SK-N-SH (cell line): ENCODE results near the gene AHNAK. TPM values are rescaled to one million over a fixed set of nuclear protein-coding genes. Genes with fewer than 3 reads are reported as not detected.
A peak's percentile ranks its signal among the peaks of the same experiment; 100 is the strongest.

Source experiments
- CTCF ChIA-PET: fragments of 300-600, 350-600 bp; formaldehyde crosslinking; extraction: SDS; loops from one replicate; lab custom pipeline; 2021; lab: Yijun Ruan, JAX
- POLR2A ChIA-PET: fragments of 350-600 bp; sonication (Branson Sonifier 250); formaldehyde crosslinking; extraction: SDS; loops from one replicate; lab custom pipeline; 2020; ENCODE audit warnings: antibody characterized with exemption, inconsistent platforms; lab: Yijun Ruan, JAX
- DNase-seq: peaks from one replicate; pipeline ENCODE4 v3.0.0; 2012
- H2AFZ ChIP-seq: fragments of 200-600 bp; sonication (generic); 2 replicates; pipeline ENCODE4 v1.8.1; 2016; ENCODE audit warnings: antibody characterized with exemption, mild to moderate bottlenecking, low read depth
- H3F3A ChIP-seq: fragments of 200-600 bp; sonication (generic); replicated peaks from 2 replicates; pipeline ENCODE3; 2016; ENCODE audit warnings: antibody characterized with exemption, mild to moderate bottlenecking; ENCODE audit not compliant: insufficient read depth
- H3K27ac ChIP-seq, 2 experiments: fragments of 200-500 bp in 1 of 2; fragments of 200-600 bp in 1 of 2; sonication (Bioruptor generic) in 1 of 2; sonication (generic), shearing (Covaris generic) in 1 of 2; 2 replicates each; pipeline versions ENCODE4 v1.5.1 to v1.6.1; 2014 to 2016; ENCODE audit warnings: low read depth in 2 of 2, inconsistent platforms in 1 of 2, low read length in 1 of 2, mild to moderate bottlenecking in 1 of 2, mixed read lengths in 1 of 2
- H3K27me3 ChIP-seq: fragments of 200-600 bp; sonication (generic), shearing (Covaris generic); 2 replicates; pipeline ENCODE4 v1.6.1; 2016; ENCODE audit warnings: mixed run types; ENCODE audit not compliant: insufficient read depth
- H3K36me3 ChIP-seq, 2 experiments: fragments of 200-500 bp in 1 of 2; fragments of 200-600 bp in 1 of 2; sonication (Bioruptor generic) in 1 of 2; sonication (generic) in 1 of 2; replicated peaks in 1 of 2; 2 replicates each; pipeline versions ENCODE3 to v1.5.1; 2014 to 2016; ENCODE audit warnings: low read length in 1 of 2, mild to moderate bottlenecking in 1 of 2; ENCODE audit not compliant: insufficient read depth in 2 of 2, control insufficient read depth in 1 of 2
- H3K4me1 ChIP-seq, 2 experiments: fragments of 200-500 bp in 1 of 2; fragments of 200-600 bp in 1 of 2; sonication (Bioruptor generic) in 1 of 2; sonication (generic), shearing (Covaris generic) in 1 of 2; 2 replicates each; pipeline versions ENCODE4 v1.5.1 to v1.6.1; 2014 to 2016; ENCODE audit warnings: low read depth in 1 of 2, low read length in 1 of 2, mixed run types in 1 of 2; ENCODE audit not compliant: insufficient read depth in 2 of 2, control insufficient read depth in 1 of 2
- H3K4me2 ChIP-seq: fragments of 200-600 bp; sonication (generic), shearing (Covaris generic); 2 replicates; pipeline ENCODE4 v1.6.1; 2017; ENCODE audit warnings: mixed run types
- H3K4me3 ChIP-seq, 2 experiments: fragments of 200-500 bp in 1 of 2; fragments of 200-600 bp in 1 of 2; sonication (Bioruptor generic) in 1 of 2; sonication (generic), shearing (Covaris generic) in 1 of 2; 2 replicates each; pipeline versions ENCODE4 v1.5.1 to v1.8.1; 2014 to 2016; ENCODE audit warnings: low read depth in 2 of 2, inconsistent platforms in 1 of 2, low read length in 1 of 2, mild to moderate bottlenecking in 1 of 2, mixed read lengths in 1 of 2, moderate library complexity in 1 of 2
- H3K79me2 ChIP-seq: fragments of 200-600 bp; sonication (generic); 2 replicates; pipeline ENCODE4 v1.8.1; 2017; ENCODE audit warnings: mild to moderate bottlenecking; ENCODE audit not compliant: insufficient read depth
- H3K9ac ChIP-seq: fragments of 200-600 bp; sonication (generic); 2 replicates; pipeline ENCODE4 v1.6.1; 2017; ENCODE audit warnings: mixed run types
- H3K9me2 ChIP-seq: fragments of 200-600 bp; sonication (generic); 2 replicates; pipeline ENCODE4 v1.6.1; 2017; ENCODE audit warnings: mixed run types
- H3K9me3 ChIP-seq: fragments of 200-600 bp; sonication (generic); 2 replicates; pipeline ENCODE4 v1.6.1; 2017; ENCODE audit warnings: mixed run types, mild to moderate bottlenecking, moderate library complexity
- H4K20me1 ChIP-seq: fragments of 200-600 bp; sonication (generic); 2 replicates; pipeline ENCODE4 v1.6.1; 2017; ENCODE audit warnings: mild to moderate bottlenecking, mixed run types; ENCODE audit not compliant: insufficient read depth
- FOSL2 ChIP-seq: IDR thresholded peaks from 2 replicates; pipeline ENCODE4 v1.4.0; 2012; ENCODE audit warnings: low read depth, mild to moderate bottlenecking, moderate library complexity, borderline replicate concordance
- FOXM1 ChIP-seq: IDR thresholded peaks from 2 replicates; pipeline ENCODE4 v1.4.0; 2012; ENCODE audit warnings: low read depth, mild to moderate bottlenecking
- JUND ChIP-seq: IDR thresholded peaks from 2 replicates; pipeline ENCODE4 v1.4.0; 2012
- MAX ChIP-seq: IDR thresholded peaks from 2 replicates; pipeline ENCODE4 v1.4.0; 2012; ENCODE audit warnings: low read depth
- NFIC ChIP-seq: IDR thresholded peaks from 2 replicates; pipeline ENCODE4 v1.4.0; 2012; ENCODE audit warnings: borderline replicate concordance
- NRF1 ChIP-seq: IDR thresholded peaks from 2 replicates; pipeline ENCODE4 v1.6.1; 2012; ENCODE audit warnings: low read depth, mild to moderate bottlenecking, low read length
- RXRA ChIP-seq: IDR thresholded peaks from 2 replicates; pipeline ENCODE4 v1.4.0; 2012; ENCODE audit warnings: low read depth, mild to moderate bottlenecking, borderline replicate concordance
- SIN3A ChIP-seq: IDR thresholded peaks from 2 replicates; pipeline ENCODE4 v1.6.1; 2012; ENCODE audit warnings: low read depth, mild to moderate bottlenecking, low read length, moderate library complexity, borderline replicate concordance
- TCF12 ChIP-seq: IDR thresholded peaks from 2 replicates; pipeline ENCODE4 v1.4.0; 2012
- USF1 ChIP-seq: IDR thresholded peaks from 2 replicates; pipeline ENCODE4 v1.4.0; 2012; ENCODE audit warnings: low read depth, borderline replicate concordance
- WGBS: methylation state at CpG from one replicate; pipeline ENCODE4 v1.1.6; 2017; ENCODE audit warnings: low lambda C conversion rate; 5-methylcytosine and 5-hydroxymethylcytosine counted together
- polyA plus RNA-seq, 3 experiments: library from polyadenylated mRNA; depleted of rRNA; stranded (reverse); fragments of >200 nt; gene quantifications; 2 replicates each; pipeline ENCODE4 v1.2.3, GENCODE V29; 2012
- TF ChIP-seq, protein P1 (sequence below): IDR thresholded peaks from 2 replicates; pipeline ENCODE4; 2012
- TF ChIP-seq, protein P2 (sequence below): fragments of 200-600 bp; sonication (generic); IDR thresholded peaks from 2 replicates; pipeline ENCODE4 v1.6.1; 2017; ENCODE audit warnings: antibody characterized with exemption, mild to moderate bottlenecking, moderate library complexity

Gene AHNAK
- polyA plus RNA-seq, 1 of the 3 experiments (the other 2 are of a cell fraction) = 57.8 TPM

DNA sequence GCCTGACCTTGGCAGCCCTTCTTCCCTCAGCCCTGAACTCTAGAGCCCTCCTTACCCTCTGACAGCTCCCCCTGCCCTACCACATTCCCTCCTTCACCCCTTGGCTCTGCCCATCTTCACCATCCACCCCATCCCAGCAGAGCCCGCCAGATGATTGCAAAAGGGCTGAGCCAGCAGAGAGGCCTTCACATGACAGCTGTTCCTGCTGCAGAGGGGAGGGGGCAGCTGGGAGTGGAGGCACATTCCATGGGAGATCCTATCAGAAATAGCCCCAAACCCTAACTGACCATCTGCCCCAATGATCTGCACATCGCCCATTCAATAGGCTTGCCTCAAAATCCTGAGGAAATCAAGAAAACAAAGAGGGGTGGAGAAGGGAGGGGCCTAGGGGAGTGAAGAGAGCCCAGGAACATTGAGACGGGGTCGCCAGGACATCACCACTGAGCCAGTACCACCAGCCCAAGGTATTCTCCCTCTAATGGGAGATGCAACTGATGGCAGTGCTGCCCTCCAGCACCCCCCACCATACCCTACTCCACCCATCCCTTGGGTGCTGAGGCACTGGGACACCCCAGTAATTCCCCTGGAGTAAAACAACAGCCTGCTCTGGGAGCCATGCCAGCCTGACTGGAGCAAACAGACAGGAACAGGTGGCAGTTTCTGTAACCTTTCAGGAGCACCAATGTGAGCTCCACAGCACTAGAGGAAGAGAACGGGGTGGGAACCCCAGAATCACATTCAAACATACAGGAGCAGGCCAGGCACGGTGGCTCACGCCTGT, 8.0 kb upstream of the AHNAK start (continued):
- TF ChIP-seq USF1 = no peak
- TF ChIP-seq, all 33 proteins: peak for 0

DNA sequence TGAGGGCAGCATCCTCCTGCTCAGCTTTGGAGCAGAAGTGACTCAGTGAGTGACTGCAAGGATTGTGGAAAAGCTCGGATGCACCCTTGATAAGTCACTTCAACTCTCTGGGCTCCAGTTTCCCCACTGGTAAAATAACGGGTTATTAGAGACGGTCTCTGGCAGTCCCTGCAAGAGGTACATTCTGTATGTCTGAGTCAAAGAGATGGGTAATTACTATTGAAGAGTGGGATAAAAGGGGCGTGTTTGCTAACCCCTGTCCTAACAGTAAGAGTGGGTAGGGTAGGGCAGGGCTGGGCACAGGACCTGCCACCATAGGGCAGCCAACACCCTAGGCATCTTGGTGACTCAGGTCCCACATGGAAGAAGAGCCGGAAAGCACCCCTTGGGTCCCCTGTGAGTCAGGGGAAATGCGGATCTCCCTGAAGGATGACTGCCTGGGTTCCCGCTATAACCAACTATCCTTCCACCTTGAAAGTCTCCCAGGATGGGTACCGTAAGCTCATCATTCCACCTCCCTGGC, 7.3 kb upstream of the AHNAK start:
- ChIA-PET POLR2A (interaction anchor here (1.1 to 1.2 kb wide), 2 partner anchors 19 to 159 kb away, joined by 3 to 5 read pairs; no protein-coding TSS in a partner anchor), CTCF (interaction anchor here (1.0 to 11.8 kb wide), 4 partner anchors 10 to 159 kb away, joined by 3 to 90 read pairs (median 16); no protein-coding TSS in a partner anchor)
- no peaks in the 10 kb centered on the region for H3K9me3 ChIP-seq
- H2AFZ ChIP-seq = no peak overlapping the region
- H3K27ac ChIP-seq = peak overlapping the region; percentile 67 to 97
- TF ChIP-seq NFIC (peak; percentile 49; the same call in 1 of the 2 replicates), MAX (peak; percentile 36), TCF12 (peak; percentile 51), FOSL2 (peak; percentile 7), RXRA (0 out of 2 replicates have a peak, but pooled peaks have one; percentile 34), NRF1 (no peak), SIN3A (peak; percentile 37; the same call in 1 of the 2 replicates), JUND (peak; percentile 60; the same call in 1 of the 2 replicates), FOXM1 (0 out of 2 replicates have a peak, but pooled peaks have one; percentile 25)
- TF ChIP-seq, protein P1, sequence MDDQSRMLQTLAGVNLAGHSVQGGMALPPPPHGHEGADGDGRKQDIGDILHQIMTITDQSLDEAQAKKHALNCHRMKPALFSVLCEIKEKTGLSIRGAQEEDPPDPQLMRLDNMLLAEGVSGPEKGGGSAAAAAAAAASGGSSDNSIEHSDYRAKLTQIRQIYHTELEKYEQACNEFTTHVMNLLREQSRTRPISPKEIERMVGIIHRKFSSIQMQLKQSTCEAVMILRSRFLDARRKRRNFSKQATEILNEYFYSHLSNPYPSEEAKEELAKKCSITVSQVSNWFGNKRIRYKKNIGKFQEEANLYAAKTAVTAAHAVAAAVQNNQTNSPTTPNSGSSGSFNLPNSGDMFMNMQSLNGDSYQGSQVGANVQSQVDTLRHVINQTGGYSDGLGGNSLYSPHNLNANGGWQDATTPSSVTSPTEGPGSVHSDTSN = peak; percentile 8; the same call in 1 of the 2 replicates
- TF ChIP-seq, protein P2, sequence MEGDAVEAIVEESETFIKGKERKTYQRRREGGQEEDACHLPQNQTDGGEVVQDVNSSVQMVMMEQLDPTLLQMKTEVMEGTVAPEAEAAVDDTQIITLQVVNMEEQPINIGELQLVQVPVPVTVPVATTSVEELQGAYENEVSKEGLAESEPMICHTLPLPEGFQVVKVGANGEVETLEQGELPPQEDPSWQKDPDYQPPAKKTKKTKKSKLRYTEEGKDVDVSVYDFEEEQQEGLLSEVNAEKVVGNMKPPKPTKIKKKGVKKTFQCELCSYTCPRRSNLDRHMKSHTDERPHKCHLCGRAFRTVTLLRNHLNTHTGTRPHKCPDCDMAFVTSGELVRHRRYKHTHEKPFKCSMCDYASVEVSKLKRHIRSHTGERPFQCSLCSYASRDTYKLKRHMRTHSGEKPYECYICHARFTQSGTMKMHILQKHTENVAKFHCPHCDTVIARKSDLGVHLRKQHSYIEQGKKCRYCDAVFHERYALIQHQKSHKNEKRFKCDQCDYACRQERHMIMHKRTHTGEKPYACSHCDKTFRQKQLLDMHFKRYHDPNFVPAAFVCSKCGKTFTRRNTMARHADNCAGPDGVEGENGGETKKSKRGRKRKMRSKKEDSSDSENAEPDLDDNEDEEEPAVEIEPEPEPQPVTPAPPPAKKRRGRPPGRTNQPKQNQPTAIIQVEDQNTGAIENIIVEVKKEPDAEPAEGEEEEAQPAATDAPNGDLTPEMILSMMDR = no peak
- 15% methylated on average over 5 of the region's 8 CpGs for WGBS
- no peaks in the 10 kb centered on the region for H4K20me1 ChIP-seq
- peaks cover 29% of the 10 kb centered on the region; the same call in 1 of the 2 replicates for H3K79me2 ChIP-seq
- peaks cover 38 to 59% of the 10 kb centered on the region in 2 experiments for H3K4me1 ChIP-seq
- H3K27me3 ChIP-seq = no peaks in the 10 kb centered on the region
- peak overlapping the region in 1 of 2 experiments; percentile 56; a peak in 3 of 4 replicates for H3K4me3 ChIP-seq
- peak overlapping the region; percentile 82 for H3K9ac ChIP-seq
- peak overlapping the region; percentile 85 for H3K4me2 ChIP-seq
- H3K9me2 ChIP-seq = no peaks in the 10 kb centered on the region
- peaks cover 71% of the 10 kb centered on the region for H3F3A ChIP-seq
- H3K36me3 ChIP-seq = peaks cover 8 to 15% of the 10 kb centered on the region in 2 experiments
- DNase-seq = no peak
